Activated CD8-positive, alpha-beta memory T cell treated with anti-CD3 and anti-CD28 coated beads, Interleukin-2, amount 10 ng/mL, durations not matched to agents 7 days and 5 days (primary cell): Measurements from ENCODE around the gene ADAMTS7. TPM values are rescaled to one million over a fixed set of nuclear protein-coding genes. Genes with fewer than 3 reads are reported as not detected.
"Not testable (repeated sequence)": the region's sequence is repeated elsewhere in the genome, so short reads cannot be mapped to it uniquely, and the experiment has no call there.

ENCODE experiments used
- ATAC-seq: fragments of 150-1000 bp; cut with Tn5 transposase; one replicate; pipeline ENCODE4 v1.10.0; 2021; ENCODE audit warnings: moderate library complexity
- CTCF ChIA-PET: fragments of 350-600 bp; sonication (Branson Sonifier 250); formaldehyde crosslinking; loops from one replicate; lab custom pipeline; 2021; ENCODE audit warnings: antibody characterized with exemption; lab: Charles Lee
- DNase-seq: peaks from one replicate; pipeline ENCODE4 v3.0.0-alpha.2; 2020
- H3K27ac Mint-ChIP-seq: one replicate; pipeline ENCODE4 v1.8.0; 2021; ENCODE audit warnings: mild to moderate bottlenecking, mixed read lengths
- H3K27me3 Mint-ChIP-seq: one replicate; pipeline ENCODE4 v1.8.0; 2021; ENCODE audit warnings: mixed read lengths
- H3K36me3 Mint-ChIP-seq: one replicate; pipeline ENCODE4 v1.8.0; 2021; ENCODE audit warnings: mild to moderate bottlenecking, mixed read lengths
- H3K4me1 Mint-ChIP-seq: one replicate; pipeline ENCODE4 v1.8.0; 2021; ENCODE audit warnings: mixed read lengths
- H3K4me3 Mint-ChIP-seq: one replicate; pipeline ENCODE4 v1.8.0; 2021; ENCODE audit warnings: mild to moderate bottlenecking, moderate library complexity, mixed read lengths
- H3K9me3 Mint-ChIP-seq: one replicate; pipeline ENCODE4 v1.8.0; 2022; ENCODE audit warnings: low read depth, mixed read lengths
- total RNA-seq, 2 experiments: library from RNA; stranded (reverse); gene quantifications; one replicate each; pipeline ENCODE4 v1.2.3, GENCODE V29; 2021

Gene ADAMTS7
- total RNA-seq, 2 experiments from 2014 or later: 0.18 to 0.28 TPM

DNA sequence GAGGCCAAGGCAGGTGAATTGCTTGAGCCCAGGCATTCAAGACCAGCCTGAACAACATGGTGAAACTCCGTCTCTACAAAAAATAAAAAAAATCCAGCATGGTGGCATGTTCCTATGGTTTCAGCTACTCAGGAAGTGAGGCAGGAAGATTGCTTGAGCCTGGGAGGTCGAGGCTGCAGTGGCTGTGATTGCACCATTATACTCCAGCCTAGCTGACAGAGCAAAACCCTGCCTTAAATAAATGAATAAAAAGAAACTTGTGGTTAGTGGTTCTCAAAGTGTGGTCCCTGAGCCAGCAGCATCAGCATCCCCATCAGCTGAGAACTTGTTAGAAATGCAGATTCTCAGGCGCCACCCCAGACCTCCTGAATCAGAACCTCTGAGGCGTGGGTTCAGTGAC lies 69.6 kb downstream of the ADAMTS7 start:
- CTCF ChIA-PET: interaction anchor here (1.0 to 2.7 kb wide), 5 partner anchors 9 to 70 kb away, joined by 3 to 19 read pairs (median 4); partner anchors contain the start of gene ADAMTS7
- not testable (repeated sequence) for H3K36me3 Mint-ChIP-seq, H3K4me3 Mint-ChIP-seq, ATAC-seq, H3K9me3 Mint-ChIP-seq, H3K27ac Mint-ChIP-seq, H3K27me3 Mint-ChIP-seq
- DNase-seq: peak; percentile 28
- peaks cover 13% of the 10 kb centered on the region for H3K4me1 Mint-ChIP-seq

GRCh38 chr15:78740904-78741274 lies 70.4 kb downstream of the ADAMTS7 start:
- H3K36me3 Mint-ChIP-seq: no peaks in the 10 kb centered on the region
- no peaks in the 10 kb centered on the region for H3K9me3 Mint-ChIP-seq
- no peak overlapping the region for H3K4me3 Mint-ChIP-seq
- H3K27ac Mint-ChIP-seq: no peak overlapping the region
- DNase-seq (no peak), ATAC-seq (no peak)
- peaks cover 9% of the 10 kb centered on the region for H3K27me3 Mint-ChIP-seq
- CTCF ChIA-PET: interaction anchor here (0.8 to 2.7 kb wide), 14 partner anchors 10 to 441 kb away, joined by 3 to 19 read pairs (median 3); partner anchors contain the start of genes ADAMTS7 and SKIC8
- H3K4me1 Mint-ChIP-seq: peaks cover 13% of the 10 kb centered on the region

DNA sequence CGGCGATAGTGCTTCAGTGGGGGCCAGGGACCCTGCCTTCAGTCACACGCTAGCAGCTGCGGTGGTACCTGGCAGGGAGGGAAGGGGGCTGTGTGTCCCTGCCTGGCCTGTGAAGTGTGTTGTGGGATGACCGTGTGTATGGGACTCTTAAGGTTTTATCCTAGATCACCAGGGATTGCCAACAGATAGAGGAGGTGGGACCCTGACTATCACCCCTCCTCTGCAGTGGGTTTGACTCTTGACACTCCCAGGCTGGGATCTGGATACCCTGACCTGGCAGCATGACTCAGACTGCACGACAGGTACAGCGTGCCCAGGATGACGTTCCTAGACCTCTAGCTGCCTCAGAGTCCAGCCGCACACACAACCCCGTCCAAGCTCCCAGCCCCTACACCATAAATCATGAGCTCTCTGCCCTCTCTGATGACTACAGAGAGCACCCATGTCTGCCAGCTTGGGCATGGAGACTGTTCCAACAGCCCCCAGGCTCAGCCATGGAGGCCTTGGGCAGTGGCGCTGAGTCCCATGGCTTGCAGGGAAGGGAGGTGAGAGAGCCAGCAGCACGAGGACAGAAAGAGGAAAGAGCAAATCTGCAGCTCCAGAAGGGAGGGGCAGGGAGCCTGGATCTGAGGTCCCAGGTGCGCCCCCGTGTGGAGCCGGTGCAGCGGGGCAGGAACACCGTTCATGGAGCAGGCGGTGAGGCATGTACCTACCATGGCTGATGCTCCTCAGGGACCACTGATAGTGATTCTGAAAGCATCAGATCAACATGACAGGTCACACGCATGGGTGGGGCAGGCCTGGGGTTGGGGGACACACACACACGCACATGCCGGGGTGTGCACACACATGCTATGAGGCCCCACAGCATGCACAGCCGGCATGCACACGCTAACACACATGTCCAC lies 71.0 kb downstream of the ADAMTS7 start:
- Mint-ChIP-seq H3K4me1 (peaks cover 13% of the 10 kb centered on the region), H3K36me3 (no peaks in the 10 kb centered on the region), H3K4me3 (no peak overlapping the region), H3K9me3 (no peaks in the 10 kb centered on the region), H3K27me3 (peaks cover 9% of the 10 kb centered on the region), H3K27ac (no peak overlapping the region)
- CTCF ChIA-PET: interaction anchor here (0.8 to 2.7 kb wide), 18 partner anchors 9 to 441 kb away, joined by 3 to 19 read pairs (median 3); partner anchors contain the start of genes ADAMTS7, CHRNB4 and SKIC8
- ATAC-seq: peak; percentile 89
- DNase-seq: peak; percentile 84

DNA sequence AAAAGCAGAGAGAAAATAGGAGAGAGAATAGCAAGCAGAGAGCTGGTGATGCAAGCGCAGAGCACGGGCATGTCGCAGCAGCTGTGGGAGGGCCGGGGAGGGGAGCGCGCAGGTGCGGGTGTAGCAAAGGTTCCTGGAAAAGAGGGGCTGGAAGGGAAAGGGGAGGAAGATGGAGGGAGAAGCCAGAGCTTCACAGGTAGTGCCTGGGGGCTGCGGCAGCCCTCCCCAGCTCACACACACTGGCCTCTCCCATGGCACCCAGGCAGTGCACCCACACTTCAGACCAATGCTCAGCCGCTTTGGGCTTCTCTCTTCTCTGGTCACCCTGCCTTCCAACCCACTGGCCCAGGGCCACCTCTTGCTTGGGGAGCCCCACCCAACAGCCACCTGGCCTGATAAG lies 72.1 kb downstream of the ADAMTS7 start:
- no peaks in the 10 kb centered on the region for H3K36me3 Mint-ChIP-seq
- no peak overlapping the region for H3K27ac Mint-ChIP-seq
- peaks cover 14% of the 10 kb centered on the region for H3K27me3 Mint-ChIP-seq
- H3K4me3 Mint-ChIP-seq: no peak overlapping the region
- H3K4me1 Mint-ChIP-seq: peaks cover 13% of the 10 kb centered on the region
- DNase-seq: peak; percentile 21
- CTCF ChIA-PET: interaction anchor here (1.1 to 1.5 kb wide), 7 partner anchors 8 to 302 kb away, joined by 3 to 4 read pairs (median 3); partner anchors contain the start of gene CHRNB4
- ATAC-seq: no peak
- H3K9me3 Mint-ChIP-seq: no peaks in the 10 kb centered on the region

GRCh38 chr15:78737931-78738558 lies 73.2 kb downstream of the ADAMTS7 start:
- DNase-seq (peak; percentile 39), ATAC-seq (peak; percentile 57)
- not testable (repeated sequence) for H3K4me3 Mint-ChIP-seq, H3K36me3 Mint-ChIP-seq, H3K9me3 Mint-ChIP-seq, H3K27ac Mint-ChIP-seq
- peaks cover 13% of the 10 kb centered on the region for H3K4me1 Mint-ChIP-seq
- peaks cover 19% of the 10 kb centered on the region for H3K27me3 Mint-ChIP-seq
- CTCF ChIA-PET: interaction anchor here (1.0 to 1.4 kb wide), 4 partner anchors 13 to 828 kb away, joined by 3 read pairs; no protein-coding TSS in a partner anchor

DNA sequence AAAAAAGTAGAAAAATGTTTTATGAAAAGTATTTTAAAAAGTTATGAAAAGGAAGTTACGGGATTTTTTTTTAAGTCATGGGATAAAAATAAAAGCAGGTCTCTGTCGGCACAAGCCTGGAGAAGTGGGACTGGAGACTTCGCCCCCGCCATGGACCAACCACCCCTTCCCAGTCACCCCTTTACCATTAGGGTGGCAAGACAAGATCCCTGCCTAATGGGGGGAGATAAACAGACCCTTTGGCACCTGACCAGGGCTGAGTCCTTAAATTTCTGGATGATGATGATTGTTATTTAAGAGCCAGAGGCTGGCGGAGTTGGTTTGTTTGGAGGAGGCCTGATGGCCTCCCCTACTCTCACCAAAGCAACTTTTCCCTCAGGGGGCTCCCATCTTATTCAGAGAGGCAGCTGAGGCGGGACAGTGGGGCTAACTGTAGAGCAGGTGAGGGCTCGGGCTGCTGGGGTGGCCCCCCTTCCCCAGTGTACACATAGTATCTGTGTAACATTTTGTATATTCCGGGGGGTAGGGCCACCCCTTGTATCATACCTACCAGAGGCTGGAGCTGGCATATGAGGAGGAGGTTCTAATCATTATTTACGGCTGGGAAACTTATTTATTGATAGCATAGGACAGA lies 74.0 kb downstream of the ADAMTS7 start:
- Mint-ChIP-seq H3K9me3 (no peaks in the 10 kb centered on the region), H3K27me3 (peaks cover 19% of the 10 kb centered on the region), H3K4me3 (no peak overlapping the region), H3K4me1 (peaks cover 13% of the 10 kb centered on the region), H3K36me3 (no peaks in the 10 kb centered on the region), H3K27ac (no peak overlapping the region)
- DNase-seq: peak; percentile 14
- CTCF ChIA-PET: interaction anchor here (0.6 to 1.3 kb wide), 2 partner anchors 84 to 827 kb away, joined by 3 to 6 read pairs; no protein-coding TSS in a partner anchor
- no peak for ATAC-seq

GRCh38 chr15:78736286-78736685 lies 75.0 kb downstream of the ADAMTS7 start:
- CTCF ChIA-PET: not testable (repeated sequence)

DNA sequence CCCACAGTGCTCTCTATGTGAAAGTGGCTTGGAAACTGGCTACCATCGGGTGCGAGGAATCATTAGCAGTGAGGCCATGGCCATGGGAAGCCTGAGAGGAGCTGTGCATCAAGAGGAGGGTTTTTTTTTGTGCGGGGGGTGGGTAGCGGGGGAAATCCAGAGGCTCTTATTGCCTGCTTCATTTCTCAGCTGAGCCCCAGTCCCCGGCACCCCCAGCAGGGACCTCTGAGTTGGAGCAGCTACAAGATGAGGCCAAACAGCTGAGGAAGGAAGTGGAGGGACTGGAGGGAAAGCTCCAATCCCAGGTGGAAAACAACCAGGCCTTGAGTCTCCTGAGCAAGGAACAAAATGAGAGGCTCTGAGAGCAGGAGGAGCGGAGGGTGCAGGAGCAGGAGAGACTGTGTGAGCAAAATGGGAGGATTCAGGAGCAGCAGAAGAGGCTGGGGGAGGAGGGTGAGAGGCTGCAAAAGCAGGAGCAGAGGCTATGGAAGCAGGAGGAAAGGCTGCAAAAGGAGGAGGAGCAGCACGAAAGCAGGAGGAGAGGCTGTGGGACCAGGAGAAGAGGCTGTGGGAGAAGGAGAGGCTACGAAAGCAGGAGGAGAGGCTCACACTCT lies 76.7 kb downstream of the ADAMTS7 start:
- CTCF ChIA-PET: interaction anchor here (1.2 kb wide), 1 partner anchor 46 kb away, joined by 3 read pairs; no protein-coding TSS in a partner anchor
- H3K27ac Mint-ChIP-seq: no peak overlapping the region
- peaks cover 2% of the 10 kb centered on the region for H3K4me1 Mint-ChIP-seq
- no peaks in the 10 kb centered on the region for H3K9me3 Mint-ChIP-seq
- no peak overlapping the region for H3K4me3 Mint-ChIP-seq
- no peak for ATAC-seq
- peaks cover 19% of the 10 kb centered on the region for H3K27me3 Mint-ChIP-seq
- no peak for DNase-seq
- no peaks in the 10 kb centered on the region for H3K36me3 Mint-ChIP-seq

More at GRCh38 chr15:78736286-78736685, 75.0 kb downstream of the ADAMTS7 start:
- peaks cover 19% of the 10 kb centered on the region for H3K27me3 Mint-ChIP-seq
- not testable (repeated sequence) for H3K27ac Mint-ChIP-seq, DNase-seq, H3K4me3 Mint-ChIP-seq, H3K36me3 Mint-ChIP-seq, H3K4me1 Mint-ChIP-seq, ATAC-seq, H3K9me3 Mint-ChIP-seq

DNA sequence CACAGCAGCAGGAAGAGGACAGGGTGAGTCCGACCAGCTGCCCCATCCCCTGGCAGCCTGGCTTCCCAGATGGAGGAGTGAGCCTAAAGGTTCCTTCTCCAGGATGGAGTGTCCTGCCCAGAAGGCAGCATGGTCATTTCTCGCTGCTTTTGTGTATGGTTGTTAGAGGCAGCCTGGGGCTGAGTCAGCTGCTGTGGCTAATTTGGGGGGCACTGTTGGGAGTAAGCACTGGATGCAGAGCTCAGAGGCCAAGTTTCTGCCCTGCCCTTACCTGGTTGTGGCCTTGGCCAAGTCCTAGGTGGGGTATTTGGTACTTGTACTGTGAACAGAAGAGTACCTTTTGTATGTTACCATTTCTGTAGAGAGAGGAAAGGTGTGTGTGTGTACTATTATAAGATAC lies 78.6 kb downstream of the ADAMTS7 start:
- H3K36me3 Mint-ChIP-seq: no peaks in the 10 kb centered on the region
- CTCF ChIA-PET: no interaction called here
- no peak overlapping the region for H3K4me3 Mint-ChIP-seq
- H3K27me3 Mint-ChIP-seq: peaks cover 19% of the 10 kb centered on the region
- no peaks in the 10 kb centered on the region for H3K9me3 Mint-ChIP-seq
- DNase-seq (no peak), ATAC-seq (no peak)
- H3K27ac Mint-ChIP-seq: no peak overlapping the region
- peaks cover 2% of the 10 kb centered on the region for H3K4me1 Mint-ChIP-seq

DNA sequence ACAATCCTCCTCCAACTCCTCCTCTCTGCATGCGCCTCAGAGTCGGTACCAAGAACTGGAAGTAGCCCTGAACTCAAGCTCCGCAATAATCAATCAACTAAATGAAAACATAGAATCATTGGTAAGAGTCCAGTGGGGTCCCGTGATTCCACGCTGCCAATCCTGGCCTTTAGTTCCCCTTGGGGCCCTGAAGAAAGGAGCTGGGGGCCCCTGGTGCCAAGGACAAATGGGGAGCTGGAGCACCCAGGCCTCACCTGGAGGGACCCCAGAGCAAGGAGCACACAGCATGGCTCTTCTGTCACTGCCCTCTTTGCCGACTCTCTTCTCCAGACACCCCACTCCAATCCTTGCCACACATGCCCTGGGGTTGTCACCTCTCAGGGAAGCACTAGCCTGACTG lies 80.3 kb downstream of the ADAMTS7 start:
- H3K4me3 Mint-ChIP-seq: no peak overlapping the region
- H3K36me3 Mint-ChIP-seq: no peaks in the 10 kb centered on the region
- H3K27me3 Mint-ChIP-seq: peaks cover 14% of the 10 kb centered on the region
- CTCF ChIA-PET: interaction anchor here (1.0 kb wide), 1 partner anchor 9 kb away, joined by 4 read pairs; no protein-coding TSS in a partner anchor
- no peak for ATAC-seq
- H3K4me1 Mint-ChIP-seq: peaks cover 2% of the 10 kb centered on the region
- H3K9me3 Mint-ChIP-seq: no peaks in the 10 kb centered on the region
- no peak for DNase-seq
- H3K27ac Mint-ChIP-seq: no peak overlapping the region

- H3K36me3 Mint-ChIP-seq, H3K4me3 Mint-ChIP-seq, H3K9me3 Mint-ChIP-seq, DNase-seq, H3K27me3 Mint-ChIP-seq, H3K27ac Mint-ChIP-seq, ATAC-seq, H3K4me1 Mint-ChIP-seq: not testable (repeated sequence)
- CTCF ChIA-PET: interaction anchor here (1.1 kb wide), 1 partner anchor 12 kb away, joined by 3 read pairs; no protein-coding TSS in a partner anchor
These were observed 82.8 kb downstream of the ADAMTS7 start for GRCh38 chr15:78728427-78728826.

GRCh38 chr15:78727561-78727960 lies 83.7 kb downstream of the ADAMTS7 start:
- no peaks in the 10 kb centered on the region for H3K36me3 Mint-ChIP-seq
- ATAC-seq (no peak), DNase-seq (no peak)
- peaks cover 3% of the 10 kb centered on the region for H3K27me3 Mint-ChIP-seq
- no peak overlapping the region for H3K4me3 Mint-ChIP-seq
- CTCF ChIA-PET: interaction anchor here (1.1 to 1.4 kb wide), 2 partner anchors 13 to 18 kb away, joined by 3 to 4 read pairs; no protein-coding TSS in a partner anchor
- no peak overlapping the region for H3K27ac Mint-ChIP-seq
- peaks cover 2% of the 10 kb centered on the region for H3K9me3 Mint-ChIP-seq
- H3K4me1 Mint-ChIP-seq: peaks cover 2% of the 10 kb centered on the region
